K562 treated with DMSO at 1 percent for 48 hours (cell line): ENCODE measurements around the gene STEAP3. TPM values are rescaled to one million over a fixed set of nuclear protein-coding genes. Genes with fewer than 3 reads are reported as not detected.

Source experiments
- total RNA-seq: library from RNA; unstranded; fragments of 300-600 nt; gene quantifications from 2 replicates; pipeline ENCODE4 v1.2.3, GENCODE V29; 2022; ENCODE audit warnings: low replicate concordance; ENCODE audit errors: extremely low read depth

STEAP3 gene, protein sequence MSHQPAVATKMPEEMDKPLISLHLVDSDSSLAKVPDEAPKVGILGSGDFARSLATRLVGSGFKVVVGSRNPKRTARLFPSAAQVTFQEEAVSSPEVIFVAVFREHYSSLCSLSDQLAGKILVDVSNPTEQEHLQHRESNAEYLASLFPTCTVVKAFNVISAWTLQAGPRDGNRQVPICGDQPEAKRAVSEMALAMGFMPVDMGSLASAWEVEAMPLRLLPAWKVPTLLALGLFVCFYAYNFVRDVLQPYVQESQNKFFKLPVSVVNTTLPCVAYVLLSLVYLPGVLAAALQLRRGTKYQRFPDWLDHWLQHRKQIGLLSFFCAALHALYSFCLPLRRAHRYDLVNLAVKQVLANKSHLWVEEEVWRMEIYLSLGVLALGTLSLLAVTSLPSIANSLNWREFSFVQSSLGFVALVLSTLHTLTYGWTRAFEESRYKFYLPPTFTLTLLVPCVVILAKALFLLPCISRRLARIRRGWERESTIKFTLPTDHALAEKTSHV
- total RNA-seq, result not detected in 2 replicates

DNA sequence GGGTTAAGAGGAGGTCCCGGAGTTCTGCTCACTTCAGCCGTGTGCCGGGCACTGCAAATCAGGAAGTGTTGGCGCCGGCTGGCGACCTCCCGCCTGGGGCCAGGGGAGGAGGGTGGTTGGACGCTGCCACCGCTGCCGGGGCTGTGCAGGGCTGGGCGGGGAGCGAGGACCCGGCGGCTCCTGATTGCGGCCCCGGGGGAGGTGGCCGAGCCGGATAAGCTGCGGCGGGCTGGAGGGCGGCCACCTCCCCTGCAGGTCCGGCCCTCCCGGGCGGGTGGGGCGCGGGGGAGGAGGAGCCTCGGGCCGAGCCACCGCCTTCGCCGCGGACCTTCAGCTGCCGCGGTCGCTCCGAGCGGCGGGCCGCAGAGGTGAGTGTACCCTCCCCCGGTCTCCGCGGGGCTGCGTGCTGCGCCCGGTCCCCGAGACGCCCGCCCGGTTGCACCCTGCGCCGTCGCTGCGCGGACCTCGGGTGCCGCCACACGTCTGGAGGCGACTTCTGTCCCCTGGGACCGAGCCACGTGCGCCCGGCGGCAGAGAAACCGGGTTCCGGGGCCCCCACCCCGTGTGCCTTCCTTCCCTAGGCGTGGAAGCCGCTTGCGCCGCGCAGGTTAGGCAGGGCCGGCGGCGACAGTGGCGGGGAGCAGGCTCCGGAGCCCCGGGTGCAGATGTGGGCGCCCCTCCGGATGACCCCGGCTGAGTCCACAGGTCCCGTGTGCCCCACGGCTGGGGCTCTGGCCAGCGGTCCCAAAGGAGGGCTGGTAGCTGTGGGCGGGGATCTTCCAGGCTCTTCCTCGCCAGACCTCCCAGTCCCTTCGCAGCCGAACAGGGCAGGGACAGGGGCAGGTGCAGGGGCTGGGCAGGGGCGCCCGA lies at the start of gene STEAP3:
Gene STEAP3, plus strand, starts transcription at position 314 of the 870 bp plus-strand sequence. CDS start 7,179 bp downstream, outside the sequence.

Other genes starting within 250 kb of the STEAP3 start
- not detected in 2 replicates for gene C1QL2, start 65.1 kb upstream of the STEAP3 start, total RNA-seq
- gene C2orf76, start 143.0 kb downstream of the STEAP3 start, total RNA-seq, result not detected in 2 replicates
- gene DBI, start 143.1 kb downstream of the STEAP3 start, total RNA-seq, result not detected in 2 replicates
- gene TMEM37, start 208.0 kb downstream of the STEAP3 start, total RNA-seq, result not detected in 2 replicates